ENCODE measurements around the gene UBE2H.
"Not testable (repeated sequence)": the region's sequence is repeated elsewhere in the genome, so short reads cannot be mapped to it uniquely, and the experiment has no call there.

The UBE2H gene

DNA sequence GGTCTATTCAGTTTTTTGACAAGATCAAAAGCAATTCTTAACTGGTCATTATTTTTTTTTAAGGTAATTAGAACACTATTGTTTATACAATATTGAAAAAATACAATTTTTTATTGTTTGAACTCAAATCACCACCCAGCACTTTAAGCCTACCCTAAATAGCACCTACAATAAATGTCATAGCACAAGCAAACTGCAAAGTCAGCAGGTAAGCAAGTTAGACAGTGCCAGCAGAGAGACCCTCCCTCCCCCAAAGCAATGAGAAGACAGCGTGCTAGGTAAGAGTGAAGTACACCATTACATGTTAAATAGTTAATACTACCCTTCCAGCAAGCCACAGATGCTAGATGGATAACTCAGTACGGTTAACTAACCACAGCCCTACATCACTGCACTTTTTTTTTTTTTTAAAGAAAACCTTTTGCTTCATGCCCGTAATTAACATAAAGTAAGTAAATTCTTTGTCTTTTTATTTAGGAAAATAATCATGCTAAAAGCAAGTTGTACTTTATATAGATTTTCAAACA lies 120.0 kb downstream of the UBE2H start:
- TF ChIP-seq JUND (IDR thresholded peaks at IDR 0.05; ENCODE audit: low read depth) = no peak
- in situ Hi-C loops (cut with HindIII; ENCODE audit: low pct_unique_long_range_greater_than_20kb, low sequenced_read_pairs) = no loop called here

DNA sequence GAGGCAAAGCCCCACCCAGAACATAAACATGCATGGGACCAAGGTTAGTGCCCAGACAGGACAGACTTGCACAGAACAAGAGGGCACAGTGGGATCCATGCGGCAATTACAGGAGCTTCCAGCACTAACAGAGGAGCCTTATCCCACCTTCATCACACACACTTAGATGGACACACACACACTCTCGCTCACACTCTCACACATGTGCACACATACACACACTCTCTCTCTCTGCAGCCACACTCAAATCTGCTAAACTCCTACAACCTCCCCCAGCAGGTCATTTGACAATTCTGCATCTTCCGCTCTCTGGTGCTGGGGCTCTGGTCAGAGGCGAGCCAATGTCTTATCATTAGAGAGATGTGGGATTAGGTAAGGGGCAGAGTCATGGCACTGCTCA lies 120.5 kb downstream of the UBE2H start:
- in situ Hi-C loops (cut with HindIII; ENCODE audit: low pct_unique_long_range_greater_than_20kb, low sequenced_read_pairs) = no loop called here
- TF ChIP-seq JUND (IDR thresholded peaks at IDR 0.05; ENCODE audit: low read depth) = no peak

More for the DNA sequence above, 120.0 kb downstream of the UBE2H start:
- DNase-seq (ENCODE audit: low read depth in 1 of 2, low spot score in 1 of 2) = no peak

DNA sequence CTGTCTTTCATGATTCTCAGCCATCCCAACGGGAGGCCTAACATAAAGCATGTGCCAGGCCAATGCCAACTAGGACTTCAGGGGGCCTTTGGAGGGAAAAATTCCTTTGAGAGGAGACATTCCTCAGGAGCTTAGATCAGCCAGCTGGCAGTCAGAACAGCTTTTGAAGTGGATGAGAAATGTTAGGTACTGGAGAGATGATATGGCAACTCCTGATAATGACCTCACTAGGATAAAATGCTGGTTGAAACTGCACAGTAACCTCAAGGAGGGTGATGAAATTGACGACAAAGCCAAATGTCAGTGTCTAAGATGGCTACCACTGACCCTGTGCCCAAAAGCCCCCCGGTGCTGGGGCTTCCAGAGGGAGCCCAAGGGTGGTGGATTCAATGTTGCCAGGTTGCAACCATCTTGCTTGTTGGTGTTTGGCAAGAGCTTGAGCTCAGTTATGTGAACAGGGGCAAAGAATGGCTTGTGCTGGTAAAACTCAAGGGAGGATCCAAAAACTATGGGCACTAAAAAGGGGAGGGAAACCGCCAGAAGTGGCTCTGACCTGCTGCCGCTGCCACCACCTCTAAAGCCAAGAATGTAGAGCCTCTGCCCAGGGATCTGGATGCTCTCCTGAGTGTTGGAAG lies 121.2 kb downstream of the UBE2H start:
- in situ Hi-C loops (cut with HindIII; ENCODE audit: low pct_unique_long_range_greater_than_20kb, low sequenced_read_pairs) = no loop called here
- TF ChIP-seq JUND (IDR thresholded peaks at IDR 0.05; ENCODE audit: low read depth) = no peak
- no peak for DNase-seq (ENCODE audit: low read depth in 1 of 2, low spot score in 1 of 2)

More for the DNA sequence above, 120.5 kb downstream of the UBE2H start:
- no peak for DNase-seq (ENCODE audit: low read depth in 1 of 2, low spot score in 1 of 2)

DNA sequence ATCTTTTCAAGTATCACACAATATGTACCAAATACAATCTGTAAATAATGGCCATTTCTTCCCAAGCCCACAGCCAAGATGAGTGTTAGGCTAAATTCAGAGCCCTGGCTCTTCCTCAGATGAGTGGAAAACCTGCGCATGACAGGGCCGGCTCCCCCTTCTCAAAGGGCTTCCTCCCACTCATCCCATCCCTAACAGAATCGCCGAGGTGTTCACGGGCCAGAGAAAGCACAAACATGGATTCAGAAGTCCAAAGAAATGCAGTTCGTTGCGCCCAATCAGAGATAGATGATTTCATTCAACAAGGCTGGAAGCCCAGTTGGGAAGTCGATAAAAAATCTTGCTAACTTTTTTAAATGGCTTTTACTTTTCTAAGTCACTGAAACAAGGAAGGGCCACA lies 121.8 kb downstream of the UBE2H start:
- in situ Hi-C loops (cut with HindIII; ENCODE audit: low pct_unique_long_range_greater_than_20kb, low sequenced_read_pairs) = no loop called here
- no peak for TF ChIP-seq JUND (IDR thresholded peaks at IDR 0.05; ENCODE audit: low read depth)
- DNase-seq (ENCODE audit: low read depth in 1 of 2, low spot score in 1 of 2) = no peak

- no peak for TF ChIP-seq JUND (IDR thresholded peaks at IDR 0.05; ENCODE audit: low read depth)
- DNase-seq (ENCODE audit: low read depth in 1 of 2, low spot score in 1 of 2) = peak in 1 of 2 experiments; percentile 75
- in situ Hi-C loops (cut with HindIII; ENCODE audit: low pct_unique_long_range_greater_than_20kb, low sequenced_read_pairs) = no loop called here
Measured at GRCh38 chr7:129829737-129830631, 122.8 kb downstream of the UBE2H start.

DNA sequence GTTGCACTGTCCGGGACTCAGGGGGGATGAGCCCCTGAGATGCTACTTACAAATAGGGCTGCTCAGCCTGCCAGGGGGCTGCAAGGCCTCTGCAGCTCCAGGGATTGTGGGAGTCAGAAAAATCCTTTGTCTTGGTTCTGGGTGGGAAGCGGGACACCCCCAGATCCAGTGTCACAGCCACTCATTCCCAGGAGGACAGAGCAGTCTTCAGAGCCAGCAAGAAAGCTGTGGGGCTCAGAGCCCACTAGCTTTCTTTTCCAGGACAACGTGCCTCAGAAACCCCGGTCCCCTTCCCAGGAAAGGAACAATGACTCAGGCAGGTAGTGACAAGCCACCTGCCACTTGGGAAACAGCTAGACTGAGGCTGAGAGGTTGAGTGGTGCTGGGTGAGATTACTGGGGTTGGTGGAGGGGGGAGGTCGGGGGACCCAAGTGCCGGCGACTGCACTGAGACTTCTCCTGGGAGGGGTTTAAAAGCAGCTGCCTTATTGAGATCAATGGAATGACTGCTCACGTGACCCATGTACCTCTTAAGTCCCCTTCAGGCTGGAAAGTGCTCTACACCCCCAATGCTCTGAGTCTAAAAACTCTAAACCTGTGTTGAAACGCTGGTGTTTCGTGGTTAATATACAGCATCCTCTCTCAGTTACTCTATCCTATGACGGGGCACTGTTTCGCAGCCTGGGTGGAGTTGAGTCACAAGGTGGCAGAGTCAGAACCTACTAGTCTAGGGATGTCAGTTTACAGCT lies 123.6 kb downstream of the UBE2H start:
- DNase-seq (ENCODE audit: low read depth in 1 of 2, low spot score in 1 of 2) = no peak
- TF ChIP-seq JUND (IDR thresholded peaks at IDR 0.05; ENCODE audit: low read depth) = no peak

GRCh38 chr7:129828078-129828762 lies 124.5 kb downstream of the UBE2H start:
- DNase-seq (ENCODE audit: low read depth in 1 of 2, low spot score in 1 of 2) = no peak
- in situ Hi-C loops (cut with HindIII; ENCODE audit: low pct_unique_long_range_greater_than_20kb, low sequenced_read_pairs) = no loop called here
- TF ChIP-seq JUND (IDR thresholded peaks at IDR 0.05; ENCODE audit: low read depth) = no peak

More for the DNA sequence above, 123.6 kb downstream of the UBE2H start:
- in situ Hi-C loops (cut with HindIII; ENCODE audit: low pct_unique_long_range_greater_than_20kb, low sequenced_read_pairs) = no loop called here

DNA sequence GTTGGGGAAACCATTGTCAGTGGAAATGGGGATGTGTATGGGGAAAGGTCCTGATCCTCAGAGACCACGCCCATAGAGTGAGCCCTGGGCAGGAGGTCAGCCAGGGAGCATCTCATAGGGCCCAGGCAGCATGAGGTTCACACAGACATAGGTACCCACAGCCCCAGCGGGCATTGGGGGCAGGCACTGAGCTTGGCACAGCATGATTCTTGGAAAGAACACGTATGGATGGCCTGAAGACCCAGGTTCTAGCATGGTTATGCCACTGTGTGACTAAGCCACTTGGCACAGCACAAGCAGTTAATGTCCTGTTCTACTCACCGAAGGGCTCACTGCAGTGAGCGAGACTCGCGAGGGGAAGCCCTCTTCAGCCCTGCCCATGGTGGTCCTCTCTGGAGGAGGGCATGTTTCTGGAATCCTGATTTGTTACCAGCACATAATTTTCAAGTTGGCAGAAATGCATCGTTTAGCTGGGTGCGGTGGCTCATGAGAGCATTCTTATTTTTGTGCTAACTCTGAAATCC lies 125.2 kb downstream of the UBE2H start:
- in situ Hi-C loops (cut with HindIII; ENCODE audit: low pct_unique_long_range_greater_than_20kb, low sequenced_read_pairs) = no loop called here
- DNase-seq (ENCODE audit: low read depth in 1 of 2, low spot score in 1 of 2) = no peak
- TF ChIP-seq JUND (IDR thresholded peaks at IDR 0.05; ENCODE audit: low read depth) = no peak

GRCh38 chr7:129826895-129827294 lies 125.9 kb downstream of the UBE2H start:
- DNase-seq (ENCODE audit: low read depth in 1 of 2, low spot score in 1 of 2); in situ Hi-C loops (cut with HindIII; ENCODE audit: low pct_unique_long_range_greater_than_20kb, low sequenced_read_pairs): not testable (repeated sequence)

GRCh38 chr7:129825209-129825970 lies 127.4 kb downstream of the UBE2H start:
- in situ Hi-C loops (cut with HindIII; ENCODE audit: low pct_unique_long_range_greater_than_20kb, low sequenced_read_pairs) = no loop called here
- no peak for TF ChIP-seq JUND (IDR thresholded peaks at IDR 0.05; ENCODE audit: low read depth)
- peak; percentile 24 to 69 for DNase-seq (ENCODE audit: low read depth in 1 of 2, low spot score in 1 of 2)
